Measurements from ENCODE around the gene ADARB2.
"Not testable (repeated sequence)": the region's sequence is repeated elsewhere in the genome, so short reads cannot be mapped to it uniquely, and the experiment has no call there.

Gene ADARB2

GRCh38 chr10:1424648-1425047 lies 312.7 kb downstream of the ADARB2 start:
- DNase-seq (ENCODE audit: low read depth) = no peak

DNA sequence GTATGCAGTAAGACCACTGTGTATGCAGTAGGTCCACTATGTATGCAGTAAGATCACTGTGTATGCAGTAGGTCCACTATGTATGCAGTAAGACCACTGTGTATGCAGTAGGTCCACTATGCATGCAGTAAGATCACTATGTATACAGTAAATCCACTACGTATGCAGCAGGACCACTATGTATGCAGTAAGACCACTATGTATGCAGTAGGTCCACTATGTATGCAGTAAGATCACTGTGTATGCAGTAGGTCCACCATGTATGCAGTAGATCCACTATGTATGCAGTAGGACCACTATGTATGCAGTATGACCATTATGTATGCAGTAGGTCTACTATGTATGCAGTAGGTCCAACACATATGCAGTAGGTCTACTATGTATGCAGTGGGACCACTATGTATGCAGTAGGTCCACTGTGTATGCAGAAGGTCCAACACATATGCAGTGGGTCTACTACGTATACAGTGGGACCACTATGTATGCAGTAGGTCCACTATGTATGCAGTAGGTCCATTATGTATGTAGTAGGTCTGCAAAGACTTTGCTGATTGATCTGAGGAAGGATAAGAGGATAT lies 313.6 kb downstream of the ADARB2 start:
- no peak for DNase-seq (ENCODE audit: low read depth)

DNA sequence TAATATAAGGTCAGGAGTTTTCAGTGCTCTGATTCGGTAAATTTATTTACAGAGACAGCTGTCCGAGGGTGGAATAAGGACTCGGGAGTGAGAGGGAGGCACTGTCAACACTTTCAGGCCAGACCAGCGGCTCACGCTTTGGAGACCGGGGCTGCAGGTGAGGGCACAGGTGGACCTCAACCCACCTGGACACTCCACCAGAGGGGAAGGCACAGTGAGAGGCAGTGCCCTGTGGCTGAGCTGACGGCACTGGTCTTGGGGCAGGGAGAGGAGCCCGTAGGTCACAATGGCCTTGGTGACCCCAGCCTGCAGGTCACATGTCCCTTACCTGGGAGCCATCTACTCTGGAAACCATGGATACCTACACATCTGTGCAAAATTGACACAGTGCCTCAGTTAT lies 315.1 kb downstream of the ADARB2 start:
- no peak for DNase-seq (ENCODE audit: low read depth)

DNA sequence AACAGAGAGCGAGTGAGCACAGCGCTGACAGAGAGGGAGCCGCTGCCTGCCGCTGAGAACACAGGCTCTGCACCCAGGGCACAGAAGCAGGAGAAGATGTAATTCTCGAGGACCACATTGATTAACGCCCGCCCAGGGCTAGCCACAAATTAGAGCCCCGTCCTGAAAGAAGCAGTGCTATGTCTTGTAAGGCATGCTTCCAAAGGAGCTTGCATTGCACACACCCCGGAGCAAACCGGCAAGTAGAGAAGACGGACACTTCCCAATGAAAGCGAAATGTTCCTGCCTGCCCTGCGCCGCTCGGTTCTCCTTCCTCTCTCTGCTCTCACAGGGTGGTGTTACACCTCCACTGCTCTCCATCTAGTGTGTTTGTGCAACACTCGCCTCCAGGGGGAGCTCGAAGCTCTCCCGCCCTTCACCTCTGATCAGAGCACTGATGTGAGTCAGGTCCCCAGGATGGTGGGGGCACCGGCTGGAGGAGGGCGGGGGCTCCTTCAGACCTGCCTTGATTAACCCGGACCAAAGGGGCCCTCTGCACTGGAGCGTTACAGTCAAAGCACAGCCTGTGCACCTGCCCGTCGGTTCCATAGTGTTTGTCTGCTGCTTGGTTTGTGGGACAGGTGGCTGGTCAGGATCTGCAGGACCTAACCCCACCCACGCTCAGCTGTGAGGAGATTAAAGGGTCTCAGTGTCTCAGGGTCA lies 316.5 kb downstream of the ADARB2 start:
- DNase-seq (ENCODE audit: low read depth) = no peak

- no peak for DNase-seq (ENCODE audit: low read depth)
These were observed 317.3 kb downstream of the ADARB2 start for GRCh38 chr10:1419796-1420610.

DNA sequence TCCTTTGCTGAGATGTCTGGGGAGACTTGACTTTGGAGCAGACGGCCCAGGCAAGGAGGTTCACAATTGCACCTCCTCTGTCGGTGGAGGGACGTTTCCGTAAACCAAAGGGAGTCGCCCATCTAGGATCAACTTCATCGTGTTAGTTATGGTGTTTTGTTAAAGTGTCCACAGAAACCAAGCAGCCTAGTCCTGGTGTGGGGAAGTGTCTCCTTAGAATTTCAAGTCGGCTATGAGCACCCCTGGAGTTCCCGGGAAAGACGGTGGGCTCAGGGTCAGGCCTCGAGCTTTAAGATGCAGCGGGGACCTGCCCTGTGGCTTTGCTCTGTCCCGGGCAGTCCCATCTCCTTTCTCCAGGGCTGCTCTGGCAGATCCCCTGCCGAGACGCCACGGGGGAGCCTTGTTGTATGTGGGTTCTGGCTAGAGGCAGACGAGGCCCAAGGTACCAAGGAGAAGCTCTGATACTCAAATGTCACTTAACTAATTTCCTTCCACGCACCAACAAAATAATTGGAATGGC lies 319.2 kb downstream of the ADARB2 start:
- DNase-seq (ENCODE audit: low read depth) = no peak

DNA sequence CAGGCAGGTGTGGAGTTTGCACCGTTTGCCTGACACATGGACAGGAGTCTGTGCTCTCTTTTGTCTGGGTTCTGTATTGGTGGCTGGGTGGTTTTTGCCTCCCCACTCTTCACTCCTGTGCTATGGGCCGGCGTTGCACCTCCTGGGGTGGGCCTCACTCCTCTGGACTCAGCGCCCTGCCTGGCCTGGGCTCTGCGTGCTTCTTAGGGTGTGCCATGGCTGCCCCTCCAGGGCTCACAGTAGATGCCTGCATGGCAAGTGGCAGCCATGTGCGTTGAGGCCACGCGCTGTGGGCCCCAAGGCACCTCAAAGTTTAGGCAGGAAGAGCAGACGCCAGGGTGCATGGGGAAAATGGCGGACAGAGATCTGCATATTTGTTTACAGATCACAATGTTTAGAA lies 319.8 kb downstream of the ADARB2 start:
- DNase-seq (ENCODE audit: low read depth) = no peak

- no peak for DNase-seq (ENCODE audit: low read depth)
These were observed 320.8 kb downstream of the ADARB2 start for GRCh38 chr10:1416456-1417037.

DNA sequence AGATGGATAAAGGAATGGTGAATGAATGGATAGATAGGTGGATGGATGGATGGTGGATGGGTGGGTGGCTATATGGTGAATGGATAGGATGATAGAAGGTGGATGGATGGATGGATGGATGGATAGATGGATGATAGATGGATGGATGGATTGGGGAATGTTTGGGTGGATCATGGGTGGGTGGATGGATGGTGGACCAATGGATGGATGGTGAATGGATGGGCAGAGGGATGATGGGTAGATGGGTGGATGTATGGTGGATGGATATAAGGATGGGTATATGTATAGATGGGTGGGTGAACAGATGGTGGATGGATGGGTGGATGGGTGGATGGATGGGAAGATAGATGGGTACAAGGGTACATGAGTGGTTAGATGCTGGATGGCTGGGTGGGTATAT lies 322.4 kb downstream of the ADARB2 start:
- no peak for DNase-seq (ENCODE audit: low read depth)

DNA sequence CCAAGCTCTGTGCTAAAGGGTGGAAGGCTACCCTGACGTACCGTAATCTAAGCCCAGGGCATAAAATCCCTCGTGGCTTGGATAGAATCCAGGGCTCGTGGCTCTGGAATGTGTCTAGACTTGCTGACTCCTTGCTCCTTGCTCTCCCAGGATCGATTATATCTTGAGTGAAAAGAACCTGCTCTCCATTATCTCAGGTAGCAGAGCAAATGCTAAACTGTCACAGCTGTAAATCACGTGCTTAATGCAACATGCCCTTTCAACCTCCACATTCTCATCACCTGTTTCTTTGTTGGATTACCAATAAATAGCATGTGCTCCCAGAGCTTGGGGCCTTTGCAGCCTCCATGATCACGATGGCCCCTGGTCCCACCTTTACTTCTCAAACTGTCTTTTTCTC lies 323.0 kb downstream of the ADARB2 start:
- not testable (repeated sequence) for DNase-seq (ENCODE audit: low read depth)

GRCh38 chr10:1413823-1414222 lies 323.5 kb downstream of the ADARB2 start:
- DNase-seq (ENCODE audit: low read depth) = no peak

- DNase-seq (ENCODE audit: low read depth) = no peak
These were observed 324.1 kb downstream of the ADARB2 start for GRCh38 chr10:1413256-1413655.

GRCh38 chr10:1412531-1413189 lies 324.7 kb downstream of the ADARB2 start:
- DNase-seq (ENCODE audit: low read depth) = no peak

GRCh38 chr10:1411956-1412355 lies 325.4 kb downstream of the ADARB2 start:
- DNase-seq (ENCODE audit: low read depth) = no peak

DNA sequence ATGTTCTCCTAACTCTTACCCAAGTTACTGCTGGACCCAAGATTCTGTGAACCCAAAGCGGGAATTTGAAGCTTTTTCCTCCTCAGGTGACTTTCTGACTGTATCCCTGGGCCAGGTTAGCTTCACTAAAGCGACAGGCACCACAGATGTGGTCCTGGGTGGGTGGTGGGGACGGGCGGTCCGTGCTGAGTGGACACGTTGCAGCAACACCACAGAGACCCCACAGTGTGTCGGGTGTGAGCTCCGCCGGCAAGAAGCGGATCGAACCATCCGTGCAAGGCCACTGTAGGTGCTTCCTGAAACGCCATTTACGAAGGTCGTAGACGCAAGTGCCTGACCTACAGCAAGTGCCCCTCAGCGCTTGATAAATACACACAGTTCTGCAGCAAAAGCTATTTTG lies 325.9 kb downstream of the ADARB2 start:
- DNase-seq (ENCODE audit: low read depth) = no peak

DNA sequence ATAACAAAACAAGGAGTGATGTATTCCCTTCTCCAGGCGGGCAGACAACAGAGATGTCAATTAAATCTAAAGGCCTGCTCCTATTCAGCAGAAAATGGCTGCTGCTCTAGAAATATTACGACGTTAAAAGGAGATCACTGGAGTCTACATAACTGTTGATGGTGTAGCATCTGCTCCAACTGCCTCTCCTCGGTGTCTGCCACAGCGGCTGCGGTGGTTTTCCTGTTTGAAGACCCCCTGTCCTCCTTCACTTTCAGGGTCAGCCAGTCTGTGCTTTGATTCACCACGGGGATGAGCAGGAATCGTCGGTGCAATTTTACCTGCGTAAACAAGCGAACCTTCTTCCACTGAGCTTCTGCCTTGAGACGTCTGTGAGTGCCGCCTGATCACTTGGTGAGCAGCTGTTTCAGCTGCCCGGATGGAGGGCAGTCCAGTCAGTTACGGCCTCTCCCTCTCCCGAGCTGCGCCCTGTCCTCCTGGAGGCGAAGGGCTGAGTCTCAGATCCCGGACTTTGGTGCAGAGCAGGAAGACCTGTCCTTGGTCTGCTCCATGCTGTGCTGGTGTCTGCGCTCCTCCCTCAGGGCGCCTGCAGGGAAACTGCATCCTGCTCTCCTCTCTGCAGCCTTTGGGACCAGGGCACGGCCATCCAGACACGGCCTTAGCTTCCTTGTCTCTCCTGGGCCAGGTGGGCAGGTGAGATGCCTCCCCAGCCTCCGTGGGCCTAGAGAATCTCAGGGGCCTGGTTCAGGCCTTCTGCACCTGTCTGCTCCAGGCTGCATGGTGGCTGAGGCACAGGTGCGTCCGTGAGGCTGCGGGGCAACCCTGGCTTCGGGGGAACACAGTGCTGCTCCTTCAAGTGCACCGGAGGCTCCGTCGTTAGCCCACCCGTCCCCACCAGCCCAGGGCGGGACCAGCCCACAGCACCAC lies 326.6 kb downstream of the ADARB2 start:
- no peak for DNase-seq (ENCODE audit: low read depth)

DNA sequence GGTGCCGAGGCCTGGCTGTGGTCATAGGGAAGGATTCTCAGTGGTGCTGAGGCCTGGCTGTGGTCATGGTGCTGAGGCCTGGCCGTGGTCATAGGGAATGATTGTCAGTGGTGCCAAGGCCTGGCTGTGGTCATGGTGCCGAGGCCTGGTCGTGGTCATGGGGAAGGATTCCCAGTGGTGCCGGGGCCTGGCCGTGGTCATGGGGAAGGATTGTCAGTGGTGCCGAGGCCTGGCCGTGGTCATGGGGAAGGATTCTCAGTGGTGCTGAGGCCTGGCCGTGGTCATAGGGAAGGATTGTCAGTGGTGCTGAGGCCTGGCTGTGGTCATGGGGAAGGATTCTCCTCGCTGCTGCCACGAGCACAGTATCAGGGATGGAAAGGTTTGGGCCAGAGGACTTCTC lies 327.3 kb downstream of the ADARB2 start:
- DNase-seq (ENCODE audit: low read depth) = no peak

DNA sequence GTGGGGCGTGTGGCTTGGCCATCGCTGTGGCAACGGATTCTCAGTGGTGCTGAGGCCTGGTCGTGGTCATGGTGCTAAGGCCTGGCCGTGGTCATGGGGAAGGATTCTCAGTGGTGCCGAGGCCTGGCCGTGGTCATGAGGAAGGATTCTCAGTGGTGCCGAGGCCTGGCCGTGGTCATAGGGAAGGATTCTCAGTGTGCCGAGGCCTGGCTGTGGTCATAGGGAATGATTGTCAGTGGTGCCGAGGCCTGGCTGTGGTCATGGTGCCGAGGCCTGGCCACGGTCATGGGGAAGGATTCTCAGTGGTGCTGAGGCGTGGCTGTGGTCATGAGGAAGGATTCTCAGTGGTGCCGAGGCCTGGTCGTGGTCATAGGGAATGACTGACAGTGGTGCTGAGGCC lies 327.9 kb downstream of the ADARB2 start:
- DNase-seq (ENCODE audit: low read depth) = no peak

GRCh38 chr10:1408651-1409367 lies 328.5 kb downstream of the ADARB2 start:
- DNase-seq (ENCODE audit: low read depth) = no peak

Measured in HS-5 (cell line).